ENCODE data around the gene MINPP1.
"Not testable (repeated sequence)": the region's sequence is repeated elsewhere in the genome, so short reads cannot be mapped to it uniquely, and the experiment has no call there.

Gene MINPP1

DNA sequence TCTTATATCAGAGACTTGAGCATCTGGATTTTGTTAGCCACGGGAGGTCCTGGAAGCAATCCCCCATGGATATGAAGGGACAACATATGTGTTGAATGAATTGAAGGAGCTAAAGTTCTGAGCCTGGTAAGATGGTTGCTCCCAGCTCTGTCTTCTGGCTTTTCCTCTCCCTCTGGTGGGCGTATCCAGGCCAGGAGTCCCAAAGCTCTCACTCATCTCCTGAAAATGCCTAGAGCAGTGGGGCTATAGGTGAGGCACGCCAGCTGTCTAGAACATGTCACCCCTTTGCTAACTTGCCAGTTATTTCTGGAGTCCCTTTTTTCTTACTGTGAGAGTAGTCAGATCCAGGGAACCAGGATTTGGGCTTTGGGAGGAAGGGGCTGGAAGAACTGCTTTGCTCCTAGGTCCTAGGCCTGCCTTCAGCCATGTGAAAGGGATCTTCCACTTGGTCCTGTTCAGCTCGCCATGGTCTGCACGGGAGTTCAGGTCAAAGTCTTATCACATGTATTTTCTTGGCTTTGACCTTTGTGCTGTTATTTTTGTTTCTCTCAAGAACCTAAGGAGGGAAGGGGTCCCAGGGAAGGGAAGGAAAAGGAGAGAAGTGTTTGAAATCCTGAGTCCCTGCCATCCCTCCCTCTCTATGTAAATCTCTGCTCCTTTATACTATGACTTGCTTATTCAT, 73.6 kb downstream of the MINPP1 start:
- DNase-seq, result no peak

DNA sequence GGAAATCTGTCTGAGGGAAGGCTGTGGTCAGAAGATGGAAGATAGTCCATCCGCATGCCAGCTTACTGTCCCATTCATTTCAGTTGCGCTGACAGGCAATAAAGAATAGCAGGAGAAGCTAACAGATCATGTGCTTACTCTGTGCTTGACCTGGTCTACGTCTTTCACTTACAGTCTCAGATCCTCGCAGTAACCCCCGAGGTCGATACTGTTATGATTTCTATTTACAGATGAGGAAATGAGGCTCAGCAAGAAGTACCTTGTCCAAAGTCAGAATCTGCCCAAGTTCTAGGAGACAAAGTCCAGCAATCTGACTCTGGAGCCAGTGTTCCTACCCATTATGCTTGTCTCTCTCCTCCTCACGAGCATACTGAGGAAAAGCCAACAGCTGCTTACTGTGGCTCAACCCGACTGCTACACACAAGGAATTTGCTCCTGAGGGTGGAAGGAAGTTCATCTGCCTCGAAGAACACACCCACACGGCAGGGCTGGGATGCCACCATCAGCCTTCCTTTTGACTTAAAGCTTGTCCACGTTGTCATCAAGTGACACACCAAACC, 74.2 kb downstream of the MINPP1 start:
- DNase-seq, result no peak

DNA sequence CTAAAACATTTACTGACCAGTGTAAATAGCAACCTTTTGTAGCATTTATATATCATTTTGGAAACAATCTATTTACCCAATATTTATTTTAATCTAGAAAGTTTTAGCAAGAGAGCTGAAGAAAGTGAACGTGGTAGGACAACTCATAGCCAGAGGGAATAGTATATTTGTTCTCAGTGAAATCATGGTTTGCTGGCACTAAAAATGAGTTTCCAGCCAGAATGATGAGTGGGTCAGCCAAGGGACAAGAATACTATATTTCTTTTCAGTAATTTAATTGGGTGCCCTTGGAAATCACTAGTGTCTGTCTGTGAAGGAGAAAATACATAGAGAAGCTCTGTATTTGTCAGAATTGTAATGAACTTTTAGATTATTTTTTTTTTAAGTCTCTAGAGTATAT, 74.9 kb downstream of the MINPP1 start:
- no peak for DNase-seq

DNA sequence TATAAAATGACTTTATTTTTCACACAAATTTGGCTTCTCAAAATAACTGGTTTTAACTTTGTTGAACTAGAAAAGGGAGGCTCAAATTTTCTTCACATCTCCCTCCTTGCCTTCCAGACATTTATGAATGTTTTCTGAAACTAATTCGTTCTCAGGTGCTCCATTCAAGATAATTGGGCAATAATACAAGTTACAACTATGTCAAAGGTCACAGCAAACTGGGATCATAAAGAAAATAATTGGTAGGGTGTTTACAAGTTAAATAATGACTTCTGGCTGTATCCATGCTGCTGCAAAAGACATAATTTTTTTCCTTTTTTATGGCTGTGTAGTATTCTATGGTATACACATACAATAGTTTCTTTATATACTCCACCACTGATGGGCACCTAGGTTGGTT, 75.3 kb downstream of the MINPP1 start:
- DNase-seq, result no peak

DNA sequence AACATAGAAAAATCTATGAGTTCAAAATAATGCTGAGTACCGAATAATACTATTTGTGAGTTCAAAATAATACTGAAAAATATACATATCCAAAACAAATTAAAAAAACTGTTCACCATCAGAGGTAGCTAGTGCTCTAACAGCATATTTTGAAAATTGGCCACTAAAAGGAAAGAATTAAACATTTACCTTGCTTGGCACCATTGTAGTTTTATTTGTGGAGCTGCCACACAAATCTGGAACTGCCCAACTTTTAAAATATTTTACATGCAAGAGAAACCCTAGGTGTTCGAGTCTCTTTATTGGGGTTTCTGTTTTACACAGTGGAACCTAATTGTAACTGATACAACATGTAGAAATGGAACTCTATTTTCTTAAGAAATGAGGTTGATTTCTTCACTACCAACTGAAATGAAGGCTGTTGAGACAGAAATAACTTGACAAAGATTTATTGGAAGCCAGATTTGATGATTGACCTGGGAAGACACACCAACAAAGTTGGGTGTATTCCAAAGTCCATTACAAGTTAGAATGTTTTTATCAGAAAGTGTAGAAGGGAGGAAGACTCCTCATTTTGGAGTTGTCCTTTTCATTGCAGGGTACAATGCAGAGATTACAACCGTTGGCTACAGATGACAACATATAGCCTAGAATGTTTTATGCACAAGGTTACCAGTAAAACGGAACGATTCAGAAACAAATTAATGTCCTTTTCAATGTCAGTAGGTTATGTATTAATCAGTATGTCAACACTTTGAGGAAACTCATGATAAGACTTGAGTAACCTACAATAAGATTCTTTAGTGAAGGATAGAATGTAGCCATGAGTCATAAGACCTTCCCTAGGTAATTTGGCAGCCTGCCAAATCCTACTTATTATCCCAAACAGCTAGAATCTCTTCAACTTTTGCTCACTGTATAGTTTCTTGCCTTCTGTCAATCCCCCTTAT, 81.1 kb downstream of the MINPP1 start:
- peak; percentile 16 for DNase-seq

DNA sequence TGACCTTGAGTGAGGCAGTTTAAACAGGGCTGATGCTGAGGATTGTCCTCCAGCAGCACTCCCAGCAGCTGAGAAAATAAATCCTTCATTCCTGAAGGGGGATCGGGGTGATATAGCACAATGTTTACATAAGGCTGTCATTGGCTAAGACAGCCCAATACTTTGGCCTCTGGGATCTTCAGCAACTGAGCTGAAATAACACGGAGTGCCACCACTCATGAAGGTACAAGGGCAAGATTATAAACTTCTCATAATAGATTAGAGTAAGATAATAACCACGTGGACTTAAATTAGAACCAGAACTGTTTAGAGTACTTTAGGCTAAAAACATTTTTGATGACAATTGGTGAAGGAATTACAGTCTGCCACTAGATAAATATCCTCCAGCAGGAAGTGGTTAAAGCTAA, 85.0 kb downstream of the MINPP1 start:
- DNase-seq, result no peak

DNA sequence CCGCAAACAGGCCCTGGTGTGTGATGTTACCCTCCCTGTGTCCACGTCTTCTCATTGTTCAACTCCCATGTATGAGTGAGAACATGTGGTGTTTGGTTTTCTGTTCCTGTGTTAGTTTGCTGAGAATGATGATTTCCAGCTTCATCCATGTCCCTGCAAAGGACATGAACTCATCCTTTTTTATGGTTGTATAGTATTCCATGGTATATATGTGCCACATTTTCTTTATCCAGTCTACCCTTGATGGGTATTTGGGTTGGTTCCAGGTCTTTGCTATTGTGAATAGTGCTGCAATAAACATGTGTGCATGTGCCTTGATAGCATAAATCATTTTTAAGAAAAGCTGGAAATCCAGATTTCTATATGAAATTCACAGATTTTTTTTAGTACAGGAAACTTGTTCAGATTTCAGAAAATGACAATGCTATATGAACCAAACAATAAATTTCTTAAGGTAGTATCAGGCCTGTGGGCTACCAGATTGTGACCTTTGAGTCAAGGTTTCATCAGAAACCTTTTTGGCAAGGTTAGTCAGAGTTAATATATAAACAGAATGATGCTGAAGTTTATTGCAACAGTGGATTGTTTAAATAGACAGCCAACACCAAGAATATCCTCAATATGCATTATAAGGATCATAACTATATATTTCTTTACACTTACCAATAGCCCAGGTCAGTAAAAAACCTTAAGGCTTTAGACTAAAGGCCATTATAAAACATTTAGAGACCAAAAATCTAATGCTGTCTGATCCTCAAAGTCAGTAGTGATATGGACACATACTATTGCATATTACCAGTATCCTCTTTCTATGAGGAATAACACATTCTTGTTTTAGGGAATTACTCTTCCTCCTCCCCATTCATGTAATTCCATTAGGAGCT, 86.3 kb downstream of the MINPP1 start:
- DNase-seq, result no peak

DNA sequence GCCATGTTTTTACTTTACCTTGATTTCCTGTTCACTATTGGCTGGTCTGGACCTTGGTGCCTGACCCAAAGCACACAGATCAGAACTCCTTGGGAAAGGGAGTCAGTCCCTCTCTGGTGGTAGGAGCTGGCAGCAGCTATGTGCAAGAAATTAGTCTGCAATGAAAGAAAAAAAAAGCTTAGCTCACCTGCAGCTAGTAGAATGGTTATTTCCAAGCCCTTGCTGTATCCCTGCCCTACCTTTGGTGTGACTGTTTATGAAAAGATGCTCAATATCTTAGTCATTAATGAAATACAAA, 86.8 kb downstream of the MINPP1 start:
- DNase-seq, result no peak

DNA sequence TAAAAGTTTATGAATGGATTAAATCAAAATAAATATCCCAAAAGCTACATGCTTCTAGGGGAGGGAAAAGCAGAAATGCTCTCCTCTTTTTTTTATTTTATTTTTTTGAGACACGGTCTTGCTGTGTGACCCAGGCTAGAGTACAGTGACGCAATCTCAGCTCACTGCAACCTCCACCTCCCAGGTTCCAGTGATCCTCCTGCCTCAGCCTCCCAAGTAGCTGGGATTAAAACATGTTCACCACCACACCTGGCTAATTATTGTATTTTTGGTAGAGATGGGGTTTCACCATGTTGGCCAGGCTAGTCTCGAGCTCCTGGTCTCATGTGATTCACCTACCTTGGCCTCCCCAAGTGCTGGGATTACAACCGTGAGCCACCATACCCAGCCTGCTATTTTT, 88.2 kb downstream of the MINPP1 start:
- not testable (repeated sequence) for DNase-seq

DNA sequence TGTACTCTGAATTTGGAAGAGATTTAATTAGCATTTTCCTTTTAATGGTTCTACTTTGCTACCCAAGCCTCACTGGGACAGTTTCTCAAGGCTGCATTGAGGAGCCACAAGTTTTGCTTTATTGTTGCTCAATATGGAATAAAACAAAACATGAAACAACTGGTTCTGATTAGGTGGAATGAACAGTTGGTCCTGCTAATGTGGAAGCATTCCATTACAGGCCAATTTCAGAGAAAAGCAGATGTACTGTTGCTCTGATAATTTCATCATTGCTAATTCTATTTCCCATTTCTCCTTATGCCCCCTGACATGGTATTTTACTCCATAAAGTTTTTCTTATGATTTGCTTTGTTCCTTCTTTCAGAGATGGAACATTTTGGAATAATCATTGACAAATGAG, 89.0 kb downstream of the MINPP1 start:
- DNase-seq, result no peak

DNA sequence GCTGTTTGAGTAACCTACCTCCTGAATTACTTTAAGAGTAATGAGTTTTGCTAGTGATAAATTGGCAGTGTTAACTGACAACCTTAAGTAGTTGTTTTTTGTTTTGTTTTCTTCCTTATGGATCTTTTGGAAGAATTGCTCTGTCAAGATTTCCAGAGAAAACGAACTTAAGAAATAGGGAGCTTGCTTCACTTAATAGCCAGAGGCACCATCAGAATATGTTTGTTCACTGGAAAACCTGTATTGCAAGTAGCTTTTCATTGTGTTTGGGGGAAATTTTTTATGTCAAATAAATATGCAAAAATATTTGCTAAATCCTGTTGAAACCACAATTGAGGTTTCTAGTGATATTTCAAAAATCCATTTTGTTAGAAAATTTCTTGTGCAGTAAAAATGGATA, 89.5 kb downstream of the MINPP1 start:
- no peak for DNase-seq

DNA sequence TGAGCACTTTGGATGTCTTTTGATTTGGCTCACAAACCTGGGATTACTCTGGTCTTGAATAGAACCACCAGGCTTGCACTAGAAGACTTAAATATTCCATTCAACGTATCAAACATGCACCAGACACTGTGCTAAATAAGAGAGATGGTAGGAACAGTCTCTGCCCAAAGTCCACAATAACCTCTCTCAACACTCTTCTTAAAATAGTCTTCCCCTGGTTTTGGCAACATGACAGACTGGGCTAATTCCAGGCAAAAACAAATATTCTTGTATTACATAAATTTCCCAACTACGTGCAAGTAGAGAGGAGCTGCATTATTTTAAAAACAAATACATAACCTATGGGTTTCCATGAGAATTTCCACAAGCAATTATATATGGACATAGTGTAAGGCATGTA, 90.2 kb downstream of the MINPP1 start:
- DNase-seq, result no peak

DNA sequence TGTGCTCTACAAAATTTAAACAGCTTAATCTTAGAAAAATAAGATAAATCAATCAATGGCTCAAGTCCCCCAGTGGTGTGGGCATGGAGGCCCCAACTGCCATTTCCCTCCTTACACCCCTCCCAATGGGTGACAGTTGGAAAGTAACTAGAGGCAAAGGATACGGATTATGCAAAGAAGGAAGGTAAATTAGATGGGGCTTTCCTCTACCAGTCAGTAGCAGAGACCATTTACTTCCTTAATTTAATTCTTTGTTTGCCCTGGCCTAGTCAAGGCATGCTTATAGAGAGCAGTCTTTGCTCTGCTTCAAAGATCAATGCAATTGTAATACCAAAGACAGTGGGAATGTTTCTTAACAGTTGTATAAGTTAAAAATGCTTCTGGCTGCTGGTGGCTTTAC, 91.7 kb downstream of the MINPP1 start:
- DNase-seq, result no peak

DNA sequence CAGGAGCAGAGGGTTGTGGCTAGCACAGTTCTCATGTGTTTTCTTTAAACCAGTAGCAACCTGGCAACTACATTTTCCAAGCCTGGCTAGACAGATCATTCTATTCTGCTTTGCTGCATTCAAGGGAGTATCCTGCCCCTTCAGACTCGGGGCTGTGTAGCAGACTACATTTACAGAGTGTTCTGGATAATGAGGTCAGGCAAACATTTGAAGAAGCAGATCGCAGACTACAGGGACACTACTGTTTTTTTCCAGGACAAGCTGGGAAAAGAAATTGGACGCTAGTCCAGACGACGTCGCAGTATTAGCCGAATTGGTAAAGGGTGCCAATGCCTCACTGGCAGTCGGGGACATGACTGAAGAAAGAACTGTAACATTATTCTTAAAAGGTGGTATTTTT, 94.0 kb downstream of the MINPP1 start:
- DNase-seq, result no peak

DNA sequence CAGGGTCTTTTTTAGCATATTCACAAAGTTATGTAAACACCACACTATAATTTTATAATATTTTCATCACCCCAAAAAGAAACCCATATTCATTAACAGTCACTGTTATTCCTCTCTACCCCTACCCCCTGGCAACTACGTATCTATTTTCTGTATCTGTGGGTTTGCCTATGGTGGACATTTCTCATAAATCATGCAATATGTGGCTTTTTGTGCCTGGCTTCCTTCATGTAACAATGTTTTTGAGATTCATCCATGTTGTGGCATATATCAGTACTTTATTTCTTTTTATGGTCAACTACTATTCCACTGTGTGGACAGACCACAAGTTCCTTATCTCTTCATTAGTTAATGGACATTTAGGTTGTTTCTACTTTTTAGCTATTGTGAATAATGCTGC, 95.9 kb downstream of the MINPP1 start:
- DNase-seq, result no peak
